ENCODE results near the gene SLC46A2. TPM values are rescaled to one million over a fixed set of nuclear protein-coding genes. Genes with fewer than 3 reads are reported as not detected.
A peak's percentile ranks its signal among the peaks of the same experiment; 100 is the strongest.

Gene SLC46A2
- total RNA-seq, 1 experiment from 2014 or later: not detected

DNA sequence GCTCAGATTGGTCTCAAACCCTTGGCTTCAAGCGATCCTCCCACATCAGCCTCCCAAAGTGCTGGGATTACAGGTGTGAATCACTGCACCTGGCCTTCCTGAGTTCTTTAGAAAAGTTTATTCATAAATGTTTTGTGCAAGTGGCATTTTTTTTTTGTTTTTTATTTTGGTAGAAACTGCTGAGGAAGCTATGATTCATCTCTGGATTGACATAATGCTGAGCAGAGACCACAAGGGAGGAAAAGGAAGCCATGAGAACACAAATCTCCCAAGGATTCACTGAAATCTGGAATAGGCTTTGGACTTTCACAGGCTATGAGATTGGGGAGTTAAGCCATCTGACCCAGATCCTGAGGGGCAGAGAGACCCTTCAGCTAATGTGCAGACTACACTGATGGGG, 3.4 kb upstream of the SLC46A2 start:
- DNase-seq (ENCODE audit: low read depth, low spot score): no peak

DNA sequence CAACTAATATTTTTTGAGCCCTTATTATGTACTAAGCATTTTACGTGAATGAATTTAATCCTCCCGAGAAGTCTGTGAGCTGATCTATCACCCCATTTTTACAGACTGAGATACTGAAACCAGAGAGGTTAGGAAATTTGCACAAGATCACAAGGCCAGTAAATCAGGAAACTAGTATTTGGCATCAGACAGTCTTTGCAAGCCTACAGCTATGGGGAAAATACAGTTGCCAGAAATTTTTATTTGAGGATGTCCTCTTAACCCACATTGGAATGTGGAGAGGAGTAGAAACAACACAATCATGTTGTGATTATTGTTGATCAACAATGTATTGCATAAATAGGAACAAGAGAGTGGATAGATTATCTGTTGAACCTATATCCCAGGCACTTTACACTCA, 2.3 kb upstream of the SLC46A2 start:
- in situ Hi-C loops (cut with HindIII; ENCODE audit: low pct_unique_long_range_greater_than_20kb, low sequenced_read_pairs): no loop called here
- DNase-seq (ENCODE audit: low read depth, low spot score): no peak

More for the DNA sequence above, 3.4 kb upstream of the SLC46A2 start:
- in situ Hi-C loops (cut with HindIII; ENCODE audit: low pct_unique_long_range_greater_than_20kb, low sequenced_read_pairs): no loop called here

DNA sequence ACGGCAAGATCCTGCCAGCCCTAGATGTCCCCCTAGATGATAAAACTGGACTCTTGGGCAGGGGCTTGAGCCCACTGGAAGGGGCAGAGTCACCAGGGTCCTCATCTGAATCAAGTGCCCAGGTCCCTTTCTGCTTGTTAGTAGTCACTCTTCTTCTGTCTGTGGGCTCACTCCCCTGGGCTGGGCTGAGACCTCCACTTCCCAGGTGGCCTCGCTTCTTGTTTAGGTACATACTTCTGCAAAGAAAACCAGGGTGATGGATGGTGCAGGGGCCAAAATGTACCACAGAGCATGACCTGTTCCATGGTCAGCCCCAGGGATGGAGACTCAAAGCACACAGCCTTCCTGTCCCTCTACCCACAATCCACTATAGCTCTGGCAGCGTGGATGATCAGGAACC, 845 bp upstream of the SLC46A2 start:
- DNase-seq (ENCODE audit: low read depth, low spot score): no peak
- in situ Hi-C loops (cut with HindIII; ENCODE audit: low pct_unique_long_range_greater_than_20kb, low sequenced_read_pairs): no loop called here

DNA sequence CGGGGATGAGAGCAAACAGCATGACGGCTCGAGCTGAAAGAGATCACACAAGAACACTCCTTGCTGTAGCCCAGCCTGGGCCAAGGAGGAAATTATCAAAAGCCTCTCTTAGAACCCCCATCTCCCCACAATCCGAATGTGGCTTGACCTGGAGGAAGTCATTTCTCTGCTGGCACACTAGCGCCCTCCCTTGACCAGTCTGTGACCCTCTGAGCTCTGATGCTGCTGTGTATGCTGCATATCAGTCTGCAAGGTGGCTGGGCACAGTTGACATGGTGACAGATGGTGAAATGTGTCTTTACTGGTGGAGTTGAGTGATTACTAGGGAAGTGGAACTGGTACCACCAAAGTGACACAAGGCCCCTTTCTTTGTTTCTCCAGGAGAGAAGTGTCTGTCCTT, 3.3 kb downstream of the SLC46A2 start:
- in situ Hi-C loops (cut with HindIII; ENCODE audit: low pct_unique_long_range_greater_than_20kb, low sequenced_read_pairs): no loop called here
- peak; percentile 42 for DNase-seq (ENCODE audit: low read depth, low spot score)

DNA sequence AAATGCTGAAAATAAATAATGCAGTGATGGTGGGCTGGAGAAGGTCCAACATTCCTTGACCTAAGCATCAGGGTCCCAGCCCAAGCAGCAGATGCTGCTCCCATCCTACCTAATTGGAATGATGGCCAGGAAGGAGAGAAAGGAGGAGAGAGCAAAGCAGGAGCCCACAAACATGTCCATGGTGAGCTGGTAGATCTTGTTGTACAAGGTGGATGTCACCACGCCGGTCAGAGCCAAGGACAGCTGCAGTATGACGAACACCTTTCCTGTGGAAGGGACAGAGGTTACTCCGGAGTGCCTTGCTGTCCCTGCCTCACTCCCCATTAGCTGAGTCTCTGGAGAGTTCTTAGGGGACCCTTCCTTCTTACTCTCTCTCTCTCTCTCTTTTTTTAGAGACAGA, 4.3 kb downstream of the SLC46A2 start:
- in situ Hi-C loops (cut with HindIII; ENCODE audit: low pct_unique_long_range_greater_than_20kb, low sequenced_read_pairs): no loop called here
- no peak for DNase-seq (ENCODE audit: low read depth, low spot score)

DNA sequence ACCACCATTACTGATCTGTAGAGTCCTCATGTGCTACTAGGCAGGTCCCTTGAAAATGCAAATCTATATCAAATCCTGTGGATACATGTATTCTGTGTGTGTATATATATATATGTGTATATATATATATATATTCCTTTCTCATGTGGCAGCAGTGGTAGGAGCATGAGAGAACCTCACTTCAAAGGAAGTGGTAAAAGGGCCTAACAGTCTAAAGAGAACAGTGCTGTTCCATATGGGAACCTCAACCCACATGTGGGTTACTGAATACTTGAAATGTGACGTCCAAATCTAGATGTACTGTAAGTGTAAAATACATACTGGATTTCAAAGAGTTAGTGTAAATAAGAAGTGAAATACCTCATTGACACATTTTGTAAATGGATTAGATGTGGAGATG, 5.4 kb downstream of the SLC46A2 start:
- no peak for DNase-seq (ENCODE audit: low read depth, low spot score)
- in situ Hi-C loops (cut with HindIII; ENCODE audit: low pct_unique_long_range_greater_than_20kb, low sequenced_read_pairs): no loop called here

DNA sequence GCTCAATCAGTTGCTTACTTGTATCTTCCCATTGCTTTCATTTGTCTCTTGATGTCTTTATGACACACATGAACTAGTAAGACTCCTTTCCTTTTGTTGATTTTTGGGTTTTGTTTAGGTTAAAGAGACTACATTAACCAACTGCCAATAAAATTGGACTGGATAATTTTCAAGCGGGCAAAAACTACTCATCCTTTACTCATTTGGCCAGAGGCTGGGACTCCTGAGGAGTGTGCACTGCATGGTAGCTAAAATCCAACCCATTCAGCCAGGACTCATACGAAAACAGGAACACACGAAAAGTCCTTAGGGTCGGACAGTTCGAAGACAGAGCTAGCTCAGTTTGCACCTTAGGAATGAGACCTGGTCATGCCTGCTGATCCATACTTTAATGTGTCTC, 6.0 kb downstream of the SLC46A2 start:
- in situ Hi-C loops (cut with HindIII; ENCODE audit: low pct_unique_long_range_greater_than_20kb, low sequenced_read_pairs): no loop called here
- DNase-seq (ENCODE audit: low read depth, low spot score): no peak

DNA sequence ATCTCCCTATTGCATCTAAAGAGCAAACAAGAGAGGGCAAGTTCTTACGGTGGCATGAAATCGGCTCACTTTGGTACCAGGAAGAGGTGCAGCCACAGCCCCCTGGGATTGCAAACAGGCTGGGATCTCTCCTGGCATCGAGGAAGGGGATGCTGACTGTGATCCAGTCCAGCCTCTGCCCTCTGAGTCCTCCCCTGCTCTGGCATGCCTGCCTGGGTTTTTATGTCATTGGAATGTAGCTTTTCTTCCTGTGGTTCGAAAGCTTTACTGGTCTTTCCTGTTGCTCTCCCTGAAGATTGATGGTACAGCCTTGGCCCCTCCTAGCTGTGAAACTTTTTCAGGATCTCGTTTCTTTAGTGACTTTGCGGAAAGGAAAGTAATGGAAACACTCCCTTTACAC, 6.6 kb downstream of the SLC46A2 start:
- in situ Hi-C loops (cut with HindIII; ENCODE audit: low pct_unique_long_range_greater_than_20kb, low sequenced_read_pairs): no loop called here
- no peak for DNase-seq (ENCODE audit: low read depth, low spot score)

DNA sequence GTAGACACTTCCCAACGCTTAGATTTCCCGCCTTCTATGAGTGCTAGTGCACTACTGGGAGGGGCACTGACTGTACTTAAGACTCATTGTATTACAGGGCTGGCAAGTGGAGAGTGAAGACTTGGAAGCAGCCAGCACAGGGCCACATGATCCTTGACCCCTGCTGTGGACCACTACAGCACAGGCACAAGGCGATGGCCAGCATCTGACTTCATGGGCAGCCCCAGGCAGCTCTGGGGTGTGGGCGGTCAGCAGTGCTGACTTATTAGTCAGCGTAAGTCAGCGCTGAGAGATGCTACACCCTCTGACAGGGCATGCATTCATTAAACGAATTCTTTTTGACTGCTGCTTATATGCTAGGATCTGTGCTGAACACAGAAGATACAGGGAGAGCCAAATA, 9.3 kb downstream of the SLC46A2 start:
- peak; percentile 53 for DNase-seq (ENCODE audit: low read depth, low spot score)
- in situ Hi-C loops (cut with HindIII; ENCODE audit: low pct_unique_long_range_greater_than_20kb, low sequenced_read_pairs): no loop called here

DNA sequence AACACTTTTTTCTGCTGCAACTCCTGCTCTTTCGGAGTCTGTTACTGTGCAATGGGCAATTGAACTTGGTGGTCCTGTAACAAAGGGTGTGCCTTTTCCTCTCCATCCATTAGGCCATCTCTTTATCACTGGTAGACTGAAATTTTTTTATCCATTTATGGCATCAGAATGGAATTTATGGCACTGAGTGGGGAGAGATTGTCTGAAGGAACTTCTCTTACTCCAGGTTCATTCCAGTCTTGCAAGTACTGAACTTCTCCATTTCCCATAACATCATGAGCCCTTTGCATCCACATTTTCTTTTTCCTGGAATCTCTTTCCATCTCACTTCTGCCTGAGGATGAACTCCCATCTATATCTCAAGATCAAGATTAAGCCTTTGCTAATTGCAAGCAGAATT, 10.0 kb downstream of the SLC46A2 start:
- in situ Hi-C loops (cut with HindIII; ENCODE audit: low pct_unique_long_range_greater_than_20kb, low sequenced_read_pairs): no loop called here
- no peak for DNase-seq (ENCODE audit: low read depth, low spot score)

DNA sequence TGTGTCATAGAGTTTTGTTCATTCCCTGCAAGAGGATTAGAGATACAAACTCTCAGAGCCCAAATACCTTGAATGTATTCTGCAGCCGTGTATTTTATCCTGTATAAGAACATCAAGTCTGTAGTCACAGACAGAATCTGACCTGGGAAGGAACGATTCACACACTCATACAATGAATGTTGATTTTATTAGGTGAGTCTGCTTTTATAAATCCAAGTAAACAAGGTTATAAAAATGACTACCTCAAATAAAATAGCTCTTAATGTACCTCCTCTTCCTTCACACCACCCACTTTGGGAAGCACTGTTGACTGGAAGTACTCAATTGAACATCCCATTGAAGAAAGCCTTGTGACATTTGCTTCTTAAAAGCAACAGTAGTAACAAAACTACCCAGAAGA, 11.9 kb downstream of the SLC46A2 start:
- no peak for DNase-seq (ENCODE audit: low read depth, low spot score)
- in situ Hi-C loops (cut with HindIII; ENCODE audit: low pct_unique_long_range_greater_than_20kb, low sequenced_read_pairs): no loop called here

DNA sequence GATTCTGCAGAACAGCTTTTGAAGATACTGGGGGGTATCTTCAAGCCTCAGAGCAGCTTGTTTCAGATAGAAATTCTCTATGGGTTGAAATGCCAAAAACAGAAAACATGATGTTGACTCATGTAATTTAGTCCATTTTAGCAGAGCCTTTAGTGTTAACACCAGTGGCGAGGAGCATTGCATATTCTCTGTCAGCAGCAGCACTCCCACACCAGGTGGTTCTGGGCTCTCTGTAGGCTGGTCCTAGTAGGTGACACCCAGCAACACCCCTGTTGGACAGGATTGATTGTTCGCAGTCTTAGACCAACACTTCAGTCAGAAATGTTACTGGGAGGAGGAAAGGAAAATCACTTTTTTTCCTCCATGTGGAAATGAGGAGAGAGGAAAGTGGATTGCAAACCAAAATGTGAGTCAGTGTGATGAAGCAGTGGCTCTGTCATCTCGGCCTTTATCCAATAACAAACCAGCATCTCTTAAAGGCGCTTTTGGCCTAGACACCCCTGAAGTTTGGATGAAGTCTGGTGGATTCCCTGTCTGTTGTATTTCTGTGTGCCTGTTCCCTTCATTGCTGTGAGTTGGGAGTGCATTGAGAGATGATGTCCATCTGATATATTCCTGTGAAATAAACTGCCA, 16.8 kb downstream of the SLC46A2 start:
- in situ Hi-C loops (cut with HindIII; ENCODE audit: low pct_unique_long_range_greater_than_20kb, low sequenced_read_pairs): no loop called here
- DNase-seq (ENCODE audit: low read depth, low spot score): no peak

DNA sequence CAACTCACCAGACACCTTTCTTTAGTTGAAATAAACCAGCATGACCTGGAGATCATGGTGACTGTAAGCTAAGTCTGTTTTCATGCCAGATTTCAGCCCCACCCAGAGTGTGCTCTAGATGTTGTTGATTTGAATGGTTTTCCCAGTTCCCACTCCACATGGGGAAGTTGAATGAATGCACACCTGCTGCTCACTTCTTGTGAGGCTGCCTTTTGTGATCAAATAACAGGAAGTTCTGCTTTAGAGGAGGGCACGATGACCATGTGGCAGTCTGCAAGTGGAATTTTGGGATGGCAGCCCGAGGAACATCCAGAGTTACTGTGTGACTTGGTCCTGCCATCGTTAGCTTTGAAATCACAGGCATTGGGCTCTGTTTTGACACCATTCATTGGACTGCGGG, 18.7 kb downstream of the SLC46A2 start:
- no peak for DNase-seq (ENCODE audit: low read depth, low spot score)
- in situ Hi-C loops (cut with HindIII; ENCODE audit: low pct_unique_long_range_greater_than_20kb, low sequenced_read_pairs): no loop called here

DNA sequence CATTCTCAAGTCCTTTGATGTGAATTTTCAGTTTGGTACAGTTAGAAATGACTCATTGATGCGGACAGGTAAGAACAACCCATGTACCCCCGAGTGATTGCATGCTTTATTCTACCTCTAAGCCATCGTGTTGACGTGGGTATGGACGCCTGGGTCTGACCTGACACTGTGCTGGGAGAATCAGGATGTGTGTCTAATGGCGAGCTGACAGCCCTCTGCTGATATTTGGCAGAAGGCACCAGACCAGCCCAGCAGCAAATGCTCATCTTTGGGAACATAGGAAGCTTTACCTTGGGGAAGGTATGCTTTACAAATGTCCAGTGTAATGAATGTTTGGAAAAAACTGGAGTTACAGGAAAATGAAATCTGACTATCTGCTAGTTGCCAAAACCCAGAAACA, 20.1 kb downstream of the SLC46A2 start:
- no peak for DNase-seq (ENCODE audit: low read depth, low spot score)
- in situ Hi-C loops (cut with HindIII; ENCODE audit: low pct_unique_long_range_greater_than_20kb, low sequenced_read_pairs): no loop called here

DNA sequence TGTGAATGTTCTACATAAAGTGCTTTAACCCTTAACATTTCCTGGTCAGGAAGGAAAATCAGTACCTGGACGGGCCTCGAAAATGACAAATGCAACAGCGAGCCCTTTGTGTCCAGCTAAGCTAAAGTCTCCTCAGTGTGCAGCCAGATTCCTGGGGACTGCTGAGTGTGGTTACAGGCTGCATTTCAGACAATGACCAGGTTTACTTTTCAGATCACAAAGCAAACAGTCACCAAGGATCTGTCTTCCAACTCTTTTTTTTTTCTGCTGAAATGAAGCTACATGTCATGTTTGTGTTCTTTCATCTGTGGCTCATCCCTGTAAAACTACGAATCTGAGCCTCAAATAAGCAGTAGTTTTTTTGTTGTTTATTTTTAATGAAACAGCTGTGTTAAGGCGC, 20.8 kb downstream of the SLC46A2 start:
- no peak for DNase-seq (ENCODE audit: low read depth, low spot score)
- in situ Hi-C loops (cut with HindIII; ENCODE audit: low pct_unique_long_range_greater_than_20kb, low sequenced_read_pairs): no loop called here

DNA sequence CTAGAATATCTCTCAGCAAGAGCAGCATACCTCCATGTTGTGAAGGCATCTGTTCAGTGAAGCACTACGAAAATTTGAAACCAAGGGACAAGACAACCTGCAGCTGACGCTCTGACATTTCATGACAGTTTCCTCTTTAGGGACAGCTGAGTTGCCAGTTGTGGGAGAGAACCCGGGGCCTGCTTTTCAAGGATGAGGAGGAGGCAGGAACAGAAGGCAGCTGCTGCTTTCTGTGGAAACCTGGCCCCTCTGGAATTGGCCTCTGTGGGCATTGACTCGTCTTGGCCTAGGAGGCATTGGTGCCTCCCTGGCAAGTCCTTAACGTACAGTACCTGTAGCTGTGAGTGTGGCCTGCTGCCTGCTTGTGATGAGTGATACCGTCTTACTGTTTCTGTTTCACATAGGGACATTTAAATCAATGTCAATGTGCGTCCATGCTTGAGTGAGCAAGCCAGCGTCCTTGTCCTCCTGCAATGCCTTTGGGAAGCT, 21.6 kb downstream of the SLC46A2 start:
- in situ Hi-C loops (cut with HindIII; ENCODE audit: low pct_unique_long_range_greater_than_20kb, low sequenced_read_pairs): no loop called here
- DNase-seq (ENCODE audit: low read depth, low spot score): no peak

DNA sequence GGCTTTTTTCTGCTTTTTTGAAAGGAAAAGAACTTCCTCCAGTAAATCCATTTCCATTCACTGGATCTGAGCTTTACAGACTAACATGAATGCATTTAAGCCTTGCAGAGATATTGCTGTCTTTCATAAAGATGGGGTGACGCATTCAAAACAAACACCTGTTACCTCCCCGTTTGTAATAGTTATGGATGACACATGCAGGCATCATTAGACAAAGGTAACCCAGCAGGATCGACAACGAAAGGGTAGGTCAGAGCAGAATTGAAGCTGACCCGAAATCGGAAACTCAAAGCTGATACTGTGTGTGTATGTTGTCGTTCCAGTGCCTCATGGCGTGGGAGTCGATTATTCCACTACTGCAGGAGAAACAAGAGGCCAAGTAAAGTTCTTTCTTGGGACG, 22.2 kb downstream of the SLC46A2 start:
- no peak for DNase-seq (ENCODE audit: low read depth, low spot score)
- in situ Hi-C loops (cut with HindIII; ENCODE audit: low pct_unique_long_range_greater_than_20kb, low sequenced_read_pairs): no loop called here

DNA sequence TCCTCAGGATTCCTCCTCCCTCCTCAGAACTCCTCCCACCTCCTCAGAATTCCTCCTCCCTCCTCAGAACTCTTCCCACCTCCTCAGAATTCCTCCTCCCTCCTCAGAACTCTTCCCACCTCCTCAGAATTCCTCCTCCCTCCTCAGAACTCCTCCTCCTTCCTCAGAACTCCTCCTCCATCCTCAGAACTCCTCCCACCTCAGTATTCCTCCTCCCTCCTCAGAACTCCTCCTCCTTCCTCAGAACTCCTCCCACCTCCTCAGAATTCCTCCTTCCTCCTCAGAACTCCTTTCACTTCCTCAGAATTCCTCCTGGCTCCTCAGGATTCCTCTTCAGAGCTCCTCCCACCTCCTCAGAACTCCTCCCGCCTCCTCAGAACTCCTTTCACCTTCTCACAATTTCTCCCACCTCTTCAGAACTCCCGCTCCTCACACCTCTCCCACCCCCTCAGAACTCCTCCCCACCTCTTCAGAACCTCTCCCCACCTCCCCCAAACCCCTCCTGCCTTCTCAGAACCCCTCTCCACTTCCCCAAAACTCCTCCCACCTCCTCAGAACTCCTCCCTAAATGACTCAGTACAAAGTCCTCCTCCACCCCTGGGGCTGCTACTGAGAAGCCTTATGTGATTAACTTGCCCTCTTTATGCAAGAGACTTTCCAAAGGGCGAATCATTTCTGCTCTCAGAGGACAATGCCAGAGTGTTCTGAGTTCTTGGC, 23.2 kb downstream of the SLC46A2 start:
- in situ Hi-C loops (cut with HindIII; ENCODE audit: low pct_unique_long_range_greater_than_20kb, low sequenced_read_pairs): no loop called here

DNA sequence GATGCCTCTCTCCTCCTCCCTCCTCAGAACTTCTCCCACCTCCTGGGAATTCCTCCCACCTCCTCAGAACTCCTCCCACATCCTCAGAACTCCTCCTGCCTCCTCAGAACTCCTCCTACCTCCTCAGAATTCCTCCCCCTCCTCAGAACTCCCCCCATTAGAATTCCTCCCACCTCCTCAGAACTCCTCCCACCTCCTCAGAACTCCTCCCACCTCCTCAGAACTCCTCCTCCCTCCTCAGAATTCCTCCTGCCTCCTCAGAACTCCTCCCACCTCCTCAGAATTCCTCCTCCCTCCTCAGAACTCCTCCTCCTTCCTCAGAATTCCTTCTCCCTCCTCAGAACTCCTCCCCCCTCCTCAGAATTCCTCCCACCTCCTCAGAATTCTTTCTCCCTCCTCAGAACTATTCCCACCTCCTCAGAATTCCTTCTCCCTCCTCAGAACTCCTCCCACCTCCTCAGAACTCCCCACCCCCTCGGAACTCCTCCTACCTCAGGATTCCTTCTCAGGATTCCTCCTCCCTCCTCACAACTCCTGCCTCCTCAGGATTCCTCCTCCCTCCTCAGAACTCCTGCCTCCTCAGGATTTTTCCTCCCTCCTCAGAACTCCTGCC, 23.9 kb downstream of the SLC46A2 start:
- in situ Hi-C loops (cut with HindIII; ENCODE audit: low pct_unique_long_range_greater_than_20kb, low sequenced_read_pairs): no loop called here

More for the DNA sequence above, 23.2 kb downstream of the SLC46A2 start:
- peak; percentile 82 for DNase-seq (ENCODE audit: low read depth, low spot score)

More for the DNA sequence above, 23.9 kb downstream of the SLC46A2 start:
- DNase-seq (ENCODE audit: low read depth, low spot score): peak; percentile 43

Measured in SK-MEL-5 (cell line).